Transverse colon (tissue), 4 donors: ENCODE results near the gene CCNJ.

ENCODE experiments used
- CTCF ChIP-seq, 5 experiments: fragments of 200-600 bp in 3 of 5; fragments of 450-650 bp in 2 of 5; sonication (generic) in 3 of 5; IDR thresholded peaks; 1 replicate in 2 of 5; 2 replicates in 3 of 5; pipeline ENCODE4 v1.5.1; 2016 to 2017; ENCODE audit warnings: antibody characterized with exemption in 5 of 5, inconsistent platforms in 3 of 5, mild to moderate bottlenecking in 2 of 5, moderate library complexity in 1 of 5
- EP300 ChIP-seq: sonication (generic); formaldehyde crosslinking; IDR thresholded peaks from one replicate; pipeline ENCODE4 v1.6.1; 2017; ENCODE audit warnings: antibody characterized with exemption, low read depth
- POLR2A ChIP-seq: fragments of 450-650 bp; IDR thresholded peaks from one replicate; pipeline ENCODE4 v1.6.1; 2016; ENCODE audit warnings: antibody characterized with exemption, mild to moderate bottlenecking, moderate library complexity
- POLR2AphosphoS5 ChIP-seq, 3 donors: sonication (generic); formaldehyde crosslinking; IDR thresholded peaks; one replicate each; pipeline ENCODE4 v1.6.1; 2016; ENCODE audit warnings: antibody characterized with exemption in 3 of 3

DNA sequence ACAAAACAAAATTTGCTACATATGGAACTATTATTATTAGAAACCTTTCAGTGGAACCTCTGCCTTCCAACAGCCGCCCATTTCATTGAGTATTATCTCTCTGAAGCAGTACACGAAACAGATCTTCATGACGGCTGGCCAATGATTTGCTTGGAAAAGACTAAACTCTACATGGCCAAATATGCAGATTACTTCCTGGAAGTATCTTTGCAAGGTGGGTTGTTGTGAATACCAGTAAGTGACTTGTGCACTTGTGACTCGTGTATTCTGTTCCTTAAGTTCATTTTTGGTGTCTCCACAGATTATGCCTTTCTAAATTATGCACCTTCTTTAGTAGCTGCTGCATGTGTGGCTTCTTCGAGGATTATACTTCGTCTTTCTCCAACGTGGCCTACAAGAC lies 13.4 kb downstream of the CCNJ start:
- TF ChIP-seq EP300: no peak
- no peak for TF ChIP-seq CTCF (IDR thresholded peaks at IDR 0.05)
- no peak for TF ChIP-seq POLR2A
- no peak for TF ChIP-seq POLR2AphosphoS5 (IDR thresholded peaks at IDR 0.05)
